MM.1S (cell line): ENCODE data around the gene CRACDL.

ENCODE experiments used
- DNase-seq: peaks from one replicate; pipeline ENCODE4 v3.0.0-alpha.2; 2015
- H2AFZ ChIP-seq: fragments of 300-600 bp; sonication (generic); 2 replicates; pipeline ENCODE4 v1.6.0; 2016; ENCODE audit warnings: antibody characterized with exemption, low read length
- H3F3A ChIP-seq: fragments of 300-600 bp; sonication (generic); 2 replicates; pipeline ENCODE4 v1.6.1; 2016; ENCODE audit warnings: mild to moderate bottlenecking, antibody characterized with exemption, low read length, moderate library complexity, mixed read lengths; ENCODE audit not compliant: insufficient read depth
- H3K27ac ChIP-seq: fragments of 300-600 bp; sonication (generic); 2 replicates; pipeline ENCODE4 v1.5.1; 2016; ENCODE audit warnings: mild to moderate bottlenecking, low read length
- H3K27me3 ChIP-seq: fragments of 300-600 bp; sonication (generic); replicated peaks from 2 replicates; pipeline ENCODE4 v1.6.0; 2016; ENCODE audit warnings: low read length; ENCODE audit not compliant: insufficient read depth
- H3K36me3 ChIP-seq: fragments of 300-600 bp; sonication (generic); replicated peaks from 2 replicates; pipeline ENCODE4 v1.6.1; 2016; ENCODE audit warnings: mild to moderate bottlenecking, low read length, mixed read lengths; ENCODE audit not compliant: insufficient read depth
- H3K4me1 ChIP-seq: fragments of 300-600 bp; sonication (generic); 2 replicates; pipeline ENCODE4 v1.6.1; 2016; ENCODE audit warnings: low read length, mixed read lengths
- H3K4me2 ChIP-seq: fragments of 300-600 bp; sonication (generic); 2 replicates; pipeline ENCODE4 v1.6.0; 2016; ENCODE audit warnings: low read depth, low read length
- H3K4me3 ChIP-seq: fragments of 300-600 bp; sonication (generic); 2 replicates; pipeline ENCODE4 v1.5.1; 2016; ENCODE audit warnings: low read length, mixed read lengths
- H3K79me2 ChIP-seq: fragments of 300-600 bp; sonication (generic); 2 replicates; pipeline ENCODE4 v1.6.1; 2016; ENCODE audit warnings: mixed run types, low read length, mixed read lengths
- H3K9ac ChIP-seq: fragments of 300-600 bp; sonication (generic); 2 replicates; pipeline ENCODE4 v1.6.1; 2016; ENCODE audit warnings: low read length, mixed read lengths
- H3K9me2 ChIP-seq: fragments of 300-600 bp; sonication (generic); replicated peaks from 2 replicates; pipeline ENCODE4 v1.6.1; 2016; ENCODE audit warnings: mild to moderate bottlenecking, low read length, mixed read lengths; ENCODE audit not compliant: insufficient read depth
- H3K9me3 ChIP-seq: fragments of 300-600 bp; sonication (generic); replicated peaks from 2 replicates; pipeline ENCODE4 v1.6.1; 2016; ENCODE audit warnings: mild to moderate bottlenecking, low read length, mixed read lengths; ENCODE audit not compliant: insufficient read depth
- H4K20me1 ChIP-seq: fragments of 300-600 bp; sonication (generic); 2 replicates; pipeline ENCODE4 v1.6.1; 2016; ENCODE audit warnings: mild to moderate bottlenecking, low read length, moderate library complexity, mixed read lengths; ENCODE audit not compliant: insufficient read depth
- CTCF ChIP-seq: fragments of 300-600 bp; sonication (generic); IDR thresholded peaks from 2 replicates; pipeline ENCODE4 v1.5.1; 2016; ENCODE audit warnings: antibody characterized with exemption, low read length, mixed read lengths
- EZH2 ChIP-seq: fragments of 300-600 bp; sonication (generic); optimal IDR thresholded peaks from 2 replicates; pipeline ENCODE3; 2017; ENCODE audit warnings: low read depth, mild to moderate bottlenecking, antibody characterized with exemption, low read length, mixed read lengths
- EZH2phosphoT487 ChIP-seq: fragments of 300-600 bp; sonication (generic); IDR thresholded peaks from 2 replicates; pipeline ENCODE4 v1.6.1; 2018; ENCODE audit warnings: antibody characterized with exemption, low read length

CRACDL gene

GRCh38 chr2:98908931-98909316 lies 27.1 kb downstream of the CRACDL start:
- no peak overlapping the region for H3K4me2 ChIP-seq
- no peak overlapping the region for H3K4me3 ChIP-seq
- no peaks in the 10 kb centered on the region for H3K9me3 ChIP-seq
- H3K27ac ChIP-seq = no peak overlapping the region
- no peak for TF ChIP-seq EZH2phosphoT487
- TF ChIP-seq CTCF = no peak
- TF ChIP-seq EZH2 = no peak
- no peaks in the 10 kb centered on the region for H3K79me2 ChIP-seq
- H3K27me3 ChIP-seq = no peaks in the 10 kb centered on the region
- H4K20me1 ChIP-seq = no peaks in the 10 kb centered on the region
- no peak overlapping the region for H2AFZ ChIP-seq
- peak; percentile 11 for DNase-seq
- no peak overlapping the region for H3K9ac ChIP-seq
- H3F3A ChIP-seq = no peaks in the 10 kb centered on the region
- H3K36me3 ChIP-seq = no peaks in the 10 kb centered on the region
- H3K4me1 ChIP-seq = no peaks in the 10 kb centered on the region
- no peaks in the 10 kb centered on the region for H3K9me2 ChIP-seq

- Histone ChIP-seq H3K27me3 (no peaks in the 10 kb centered on the region), H3K4me1 (no peaks in the 10 kb centered on the region), H3K27ac (no peak overlapping the region), H3K9ac (no peak overlapping the region), H3K4me3 (no peak overlapping the region), H3F3A (no peaks in the 10 kb centered on the region), H3K9me3 (no peaks in the 10 kb centered on the region), H3K79me2 (no peaks in the 10 kb centered on the region), H2AFZ (no peak overlapping the region), H4K20me1 (no peaks in the 10 kb centered on the region), H3K9me2 (no peaks in the 10 kb centered on the region), H3K4me2 (no peak overlapping the region), H3K36me3 (no peaks in the 10 kb centered on the region)
- DNase-seq = no peak
- TF ChIP-seq EZH2phosphoT487 = no peak
- no peak for TF ChIP-seq EZH2
- no peak for TF ChIP-seq CTCF
These were observed 27.8 kb downstream of the CRACDL start for GRCh38 chr2:98907966-98908905.

GRCh38 chr2:98907385-98907784 lies 28.6 kb downstream of the CRACDL start:
- Histone ChIP-seq H4K20me1 (no peaks in the 10 kb centered on the region), H3K79me2 (no peaks in the 10 kb centered on the region), H3K9me3 (no peaks in the 10 kb centered on the region), H3K36me3 (no peaks in the 10 kb centered on the region), H3K27ac (no peak overlapping the region), H3K4me1 (no peaks in the 10 kb centered on the region), H3F3A (no peaks in the 10 kb centered on the region), H3K4me2 (no peak overlapping the region), H3K9ac (no peak overlapping the region), H2AFZ (no peak overlapping the region), H3K9me2 (no peaks in the 10 kb centered on the region), H3K4me3 (no peak overlapping the region), H3K27me3 (no peaks in the 10 kb centered on the region)
- TF ChIP-seq CTCF (no peak), EZH2 (no peak), EZH2phosphoT487 (no peak)
- DNase-seq = no peak
